A549 (cell line): ENCODE results near the gene F10. TPM values are rescaled to one million over a fixed set of nuclear protein-coding genes. Genes with fewer than 3 reads are reported as not detected.

Experiments used
- ATAC-seq, 2 experiments: fragments of 200-7000 bp in 1 of 2; fragments of >200 bp in 1 of 2; cut with Nextera tagmentation in 1 of 2; cut with Tn5 transposase in 1 of 2; 3 replicates each; pipeline versions ENCODE4 v1.8.0 to v1.9.1; 2018 to 2020; ENCODE audit warnings: mild to moderate bottlenecking in 1 of 2, moderate library complexity in 1 of 2
- CTCF ChIA-PET: fragments of 300-600 bp; sonication (Branson Sonifier 250); formaldehyde crosslinking; extraction: SDS; loops from one replicate; lab custom pipeline; 2021; ENCODE audit warnings: antibody characterized with exemption, inconsistent platforms; lab: Yijun Ruan, JAX
- POLR2A ChIA-PET: fragments of 350-600 bp; formaldehyde crosslinking; extraction: SDS; loops from one replicate; lab custom pipeline; 2021; ENCODE audit warnings: antibody characterized with exemption, inconsistent platforms; lab: Yijun Ruan, JAX
- DNase-seq, 2 experiments: peaks; one replicate each; pipeline versions ENCODE4 v3.0.0 to v3.0.0-alpha.2; 2011 to 2016; ENCODE audit warnings: low read depth in 1 of 2, low spot score in 1 of 2
- FAIRE-seq: peaks from 2 replicates; lab custom pipeline; 2011; peaks lifted over from hg19 to GRCh38; lab: Jason Lieb, UNC
- H3K27ac ChIP-seq, 2 experiments: fragments of >200 bp; sonication (Bioruptor Twin); formaldehyde crosslinking; 3 replicates each; pipeline ENCODE4 v1.5.1; 2016 to 2017
- H3K4me1 ChIP-seq: fragments of >200 bp; sonication (Bioruptor Twin); formaldehyde crosslinking; 3 replicates; pipeline ENCODE4 v1.6.1; 2016
- H3K4me2 ChIP-seq: fragments of >200 bp; sonication (Bioruptor Twin); formaldehyde crosslinking; 3 replicates; pipeline ENCODE4 v1.6.1; 2016
- H3K4me3 ChIP-seq: fragments of >200 bp; sonication (Bioruptor Twin); formaldehyde crosslinking; 3 replicates; pipeline ENCODE4 v1.5.1; 2016
- H3K9me3 ChIP-seq: fragments of >200 bp; sonication (Bioruptor Twin); formaldehyde crosslinking; 3 replicates; pipeline ENCODE4 v1.6.1; 2016
- BHLHE40 ChIP-seq: IDR thresholded peaks from 2 replicates; pipeline ENCODE4 v1.6.1; 2012; ENCODE audit warnings: low read depth, low read length, inconsistent platforms
- CBX8 ChIP-seq: fragments of 200-600 bp; sonication (generic); IDR thresholded peaks from 2 replicates; pipeline ENCODE4 v1.6.1; 2016
- CEBPB ChIP-seq, 2 experiments: fragments of >200 bp in 1 of 2; sonication (Bioruptor Twin) in 1 of 2; formaldehyde crosslinking in 1 of 2; IDR thresholded peaks; 2 replicates each; pipeline ENCODE4 v1.6.1; 2012 to 2016
- CHD4 ChIP-seq: fragments of 200-600 bp; sonication (generic); IDR thresholded peaks from 2 replicates; pipeline ENCODE4 v1.6.1; 2016; ENCODE audit warnings: antibody characterized with exemption, mild to moderate bottlenecking, borderline replicate concordance
- EHF ChIP-seq: fragments of 250-450 bp; sonication (Bioruptor Pico); IDR thresholded peaks from 2 replicates; pipeline ENCODE4 v1.5.0; 2020; ENCODE audit warnings: mild to moderate bottlenecking
- EHMT2 ChIP-seq: fragments of 200-600 bp; sonication (generic); IDR thresholded peaks from 2 replicates; pipeline ENCODE4 v1.6.1; 2016; ENCODE audit warnings: antibody characterized with exemption, low read depth, mild to moderate bottlenecking, moderate library complexity
- EP300 ChIP-seq, 2 experiments: fragments of >200 bp; sonication (Bioruptor Twin); formaldehyde crosslinking; IDR thresholded peaks; 2 replicates in 1 of 2; 3 replicates in 1 of 2; pipeline ENCODE4 v1.6.1; 2016 to 2017
- ESRRA ChIP-seq: fragments of 150-350 bp; IDR thresholded peaks from 2 replicates; pipeline ENCODE4 v1.6.1; 2014; ENCODE audit warnings: mild to moderate bottlenecking, low read length, borderline replicate concordance
- FOSL2 ChIP-seq, 2 experiments: fragments of 450-650 bp in 1 of 2; fragments of >200 bp in 1 of 2; sonication (Bioruptor Twin) in 1 of 2; formaldehyde crosslinking; IDR thresholded peaks; 2 replicates each; pipeline versions ENCODE4 v1.5.0 to v1.6.1; 2016 to 2020; ENCODE audit warnings: mild to moderate bottlenecking in 1 of 2, moderate library complexity in 1 of 2
- FOXS1 ChIP-seq: fragments of 250-450 bp; sonication (Bioruptor Pico); IDR thresholded peaks from 2 replicates; pipeline ENCODE4 v1.5.0; 2020; ENCODE audit warnings: mild to moderate bottlenecking, moderate library complexity
- GATA3 ChIP-seq: IDR thresholded peaks from 2 replicates; pipeline ENCODE4 v1.6.1; 2012; ENCODE audit warnings: borderline replicate concordance
- HDAC2 ChIP-seq: fragments of 200-600 bp; sonication (generic); IDR thresholded peaks from 2 replicates; pipeline ENCODE4 v1.6.1; 2016
- HEYL ChIP-seq: fragments of 250-450 bp; sonication (Bioruptor Pico); IDR thresholded peaks from 2 replicates; pipeline ENCODE4 v1.8.0; 2021; ENCODE audit warnings: mild to moderate bottlenecking, moderate library complexity
- HOXA7 ChIP-seq: fragments of 250-450 bp; sonication (Bioruptor Pico); IDR thresholded peaks from 2 replicates; pipeline ENCODE4 v1.5.0; 2020; ENCODE audit warnings: mild to moderate bottlenecking, moderate library complexity
- HOXB13 ChIP-seq: fragments of 250-450 bp; sonication (Bioruptor Pico); IDR thresholded peaks from 2 replicates; pipeline ENCODE4 v1.5.0; 2020; ENCODE audit warnings: low read depth, mild to moderate bottlenecking, moderate library complexity
- JUN ChIP-seq, 2 experiments: fragments of >200 bp; sonication (Bioruptor Twin); formaldehyde crosslinking; IDR thresholded peaks; 2 replicates in 1 of 2; 3 replicates in 1 of 2; pipeline ENCODE4 v1.6.1; 2016 to 2017
- KDM5A ChIP-seq: fragments of 200-600 bp; sonication (generic); IDR thresholded peaks from 2 replicates; pipeline ENCODE4 v1.6.1; 2016; ENCODE audit warnings: antibody characterized with exemption, mild to moderate bottlenecking
- MAFK ChIP-seq: fragments of 450-650 bp; IDR thresholded peaks from 2 replicates; pipeline ENCODE4 v1.6.1; 2014; ENCODE audit not compliant: partially characterized antibody
- MAZ ChIP-seq: fragments of 150-350 bp; IDR thresholded peaks from 2 replicates; pipeline ENCODE4 v1.6.1; 2014; ENCODE audit warnings: antibody characterized with exemption, low read depth, low read length, borderline replicate concordance
- NPAS2 ChIP-seq: fragments of 250-450 bp; sonication (Bioruptor Pico); IDR thresholded peaks from 2 replicates; pipeline ENCODE4 v1.8.0; 2022; ENCODE audit warnings: mild to moderate bottlenecking, moderate library complexity, borderline replicate concordance
- NR3C1 ChIP-seq: fragments of >200 bp; sonication (Bioruptor Twin); formaldehyde crosslinking; IDR thresholded peaks from 3 replicates; pipeline ENCODE4 v1.6.1; 2017
- PHF8 ChIP-seq: fragments of 200-600 bp; sonication (generic); IDR thresholded peaks from 2 replicates; pipeline ENCODE4 v1.6.1; 2016; ENCODE audit warnings: low read depth, mild to moderate bottlenecking, antibody characterized with exemption, moderate library complexity, borderline replicate concordance
- POLR2A ChIP-seq: IDR thresholded peaks from 2 replicates; pipeline ENCODE4 v1.6.1; 2012; ENCODE audit warnings: mild to moderate bottlenecking, low read length
- POLR2AphosphoS2 ChIP-seq: conservative IDR thresholded peaks from 2 replicates; pipeline ENCODE4 v1.6.1; 2012; ENCODE audit warnings: low read length, improper control_type of control experiment, inconsistent platforms
- RCOR1 ChIP-seq: fragments of 150-350 bp; IDR thresholded peaks from 2 replicates; pipeline ENCODE4 v1.6.1; 2014; ENCODE audit warnings: antibody characterized with exemption, low read length, low read depth
- RNF2 ChIP-seq: fragments of 200-600 bp; sonication (generic); IDR thresholded peaks from 2 replicates; pipeline ENCODE4 v1.6.1; 2016; ENCODE audit warnings: low read depth, mild to moderate bottlenecking, antibody characterized with exemption, moderate library complexity, borderline replicate concordance
- TFCP2L1 ChIP-seq: fragments of 250-450 bp; sonication (Bioruptor Pico); IDR thresholded peaks from 2 replicates; pipeline ENCODE4 v1.5.0; 2021; ENCODE audit warnings: mild to moderate bottlenecking
- ZSCAN20 ChIP-seq: fragments of 250-450 bp; sonication (Bioruptor Pico); IDR thresholded peaks from 2 replicates; pipeline ENCODE4 v1.8.0; 2022; ENCODE audit warnings: mild to moderate bottlenecking, moderate library complexity
- WGBS: methylation state at CpG from one replicate; pipeline ENCODE4 v1.1.6; 2017; ENCODE audit errors: missing lambda C conversion rate; 5-methylcytosine and 5-hydroxymethylcytosine counted together
- polyA plus RNA-seq, 4 experiments: library from polyadenylated mRNA; depleted of rRNA in 3 of 4; stranded (reverse); fragments of >200 nt; fragmentation: RNase III in 1 of 4; extraction: RNeasy Plus Mini Kit Qiagen cat#74134 plus additional on column Dnase treatment in 1 of 4; gene quantifications; 2 replicates in 3 of 4; 3 replicates in 1 of 4; pipeline ENCODE4 v1.2.3, GENCODE V29; 2011 to 2017
- TF ChIP-seq, protein P1 (sequence below): fragments of >200 bp; sonication (Bioruptor Twin); formaldehyde crosslinking; IDR thresholded peaks from 3 replicates; pipeline ENCODE4 v1.5.1; 2016
- TF ChIP-seq, protein P2 (sequence below): fragments of 450-650 bp; IDR thresholded peaks from 2 replicates; pipeline ENCODE4 v1.6.1; 2014; ENCODE audit warnings: antibody characterized with exemption
- TF ChIP-seq, protein P3 (sequence below): fragments of >200 bp; sonication (Bioruptor Twin); formaldehyde crosslinking; IDR thresholded peaks from 2 replicates; pipeline ENCODE4 v1.6.1; 2016

F10 gene
- polyA plus RNA-seq, 2 of the 4 experiments (the other 2 are of a cell fraction): 0.32 TPM; not detected in 1

DNA sequence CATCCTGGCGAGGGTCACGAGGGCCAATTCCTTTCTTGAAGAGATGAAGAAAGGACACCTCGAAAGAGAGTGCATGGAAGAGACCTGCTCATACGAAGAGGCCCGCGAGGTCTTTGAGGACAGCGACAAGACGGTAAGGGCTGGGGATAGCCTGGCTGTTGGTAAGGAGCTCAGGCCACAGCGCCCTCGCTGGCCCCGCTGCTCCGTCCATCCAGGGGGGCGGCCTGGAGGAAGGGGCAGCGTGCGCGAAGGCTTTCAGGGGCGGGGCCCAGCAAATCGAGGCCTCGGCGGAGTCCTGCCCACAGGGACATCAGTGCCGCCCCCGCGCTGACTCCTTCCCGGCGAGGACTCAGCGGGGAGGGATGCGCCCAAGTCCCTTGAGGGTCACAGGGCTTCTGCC, 6.9 kb downstream of the F10 start:
- ATAC-seq (no peak), DNase-seq (no peak), FAIRE-seq (no peak)
- Histone ChIP-seq H3K4me3 (no peak overlapping the region), H3K9me3 (no peaks in the 10 kb centered on the region), H3K4me1 (no peaks in the 10 kb centered on the region), H3K4me2 (no peak overlapping the region), H3K27ac (no peak overlapping the region)
- POLR2A ChIA-PET: no interaction called here
- TF ChIP-seq POLR2A (no peak), NR3C1 (no peak), TFCP2L1 (CRISPR knock-in tag) (no peak), HEYL (CRISPR knock-in tag) (no peak), EHMT2 (no peak)
- 76% methylated on average over 21 of the region's 27 CpGs for WGBS
- CTCF ChIA-PET: no interaction called here

DNA sequence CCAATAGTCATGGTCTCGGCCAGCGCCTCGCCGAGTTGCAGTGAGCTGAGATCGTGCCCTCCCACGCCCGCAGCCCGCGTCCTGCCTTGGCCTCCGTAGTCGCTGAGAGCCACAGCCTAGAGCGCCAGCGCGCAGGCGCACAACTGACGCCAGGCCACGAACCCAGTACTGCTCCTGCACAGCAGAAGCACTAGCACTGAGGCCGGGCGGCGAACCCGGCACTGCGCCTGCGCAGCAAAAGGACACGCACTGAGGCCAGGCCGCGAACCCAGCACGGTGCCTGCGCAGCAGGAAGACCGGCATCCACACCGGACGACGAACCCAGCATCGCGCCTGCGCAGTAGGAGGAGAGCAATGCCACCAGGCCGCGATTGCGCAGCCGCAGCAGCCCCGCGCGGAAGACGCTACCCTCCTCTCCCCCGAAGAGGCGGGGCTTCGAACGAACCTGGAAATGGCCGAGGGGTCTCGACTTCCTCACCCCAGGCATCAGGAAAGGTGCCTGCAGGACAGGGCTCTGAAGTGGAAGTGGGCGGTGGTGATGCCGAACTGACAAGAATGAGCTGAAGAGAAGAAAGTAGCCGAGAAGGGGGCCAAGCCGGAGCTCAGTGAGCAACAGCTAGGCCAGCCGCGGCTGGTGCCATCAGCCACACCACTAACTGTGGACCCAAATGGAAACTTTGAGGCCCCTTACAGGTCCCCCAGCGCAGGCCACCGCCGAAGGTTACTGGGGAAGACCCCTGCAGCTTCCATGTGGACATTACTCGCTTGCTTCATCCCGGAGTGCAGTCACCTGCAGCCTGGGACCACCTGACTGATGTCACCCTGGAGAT, 7.5 kb downstream of the F10 start:
- no peak overlapping the region for H3K4me2 ChIP-seq
- H3K4me1 ChIP-seq: no peaks in the 10 kb centered on the region
- 88% methylated on average over 42 of the region's 60 CpGs for WGBS
- POLR2A ChIA-PET: no interaction called here
- H3K27ac ChIP-seq: no peak overlapping the region
- DNase-seq (no peak), FAIRE-seq (no peak), ATAC-seq (no peak)
- no peaks in the 10 kb centered on the region for H3K9me3 ChIP-seq
- CTCF ChIA-PET: no interaction called here
- no peak overlapping the region for H3K4me3 ChIP-seq
- TF ChIP-seq ZSCAN20 (no peak), POLR2A (no peak), CHD4 (no peak), EHF (CRISPR knock-in tag) (no peak), NR3C1 (no peak), RNF2 (no peak), HEYL (CRISPR knock-in tag) (no peak), CBX8 (no peak), NPAS2 (CRISPR knock-in tag) (no peak), FOXS1 (CRISPR knock-in tag) (no peak), ESRRA (no peak), BHLHE40 (no peak), KDM5A (no peak), MAZ (no peak), HDAC2 (no peak), MAFK (no peak)
- TF ChIP-seq, protein P1, sequence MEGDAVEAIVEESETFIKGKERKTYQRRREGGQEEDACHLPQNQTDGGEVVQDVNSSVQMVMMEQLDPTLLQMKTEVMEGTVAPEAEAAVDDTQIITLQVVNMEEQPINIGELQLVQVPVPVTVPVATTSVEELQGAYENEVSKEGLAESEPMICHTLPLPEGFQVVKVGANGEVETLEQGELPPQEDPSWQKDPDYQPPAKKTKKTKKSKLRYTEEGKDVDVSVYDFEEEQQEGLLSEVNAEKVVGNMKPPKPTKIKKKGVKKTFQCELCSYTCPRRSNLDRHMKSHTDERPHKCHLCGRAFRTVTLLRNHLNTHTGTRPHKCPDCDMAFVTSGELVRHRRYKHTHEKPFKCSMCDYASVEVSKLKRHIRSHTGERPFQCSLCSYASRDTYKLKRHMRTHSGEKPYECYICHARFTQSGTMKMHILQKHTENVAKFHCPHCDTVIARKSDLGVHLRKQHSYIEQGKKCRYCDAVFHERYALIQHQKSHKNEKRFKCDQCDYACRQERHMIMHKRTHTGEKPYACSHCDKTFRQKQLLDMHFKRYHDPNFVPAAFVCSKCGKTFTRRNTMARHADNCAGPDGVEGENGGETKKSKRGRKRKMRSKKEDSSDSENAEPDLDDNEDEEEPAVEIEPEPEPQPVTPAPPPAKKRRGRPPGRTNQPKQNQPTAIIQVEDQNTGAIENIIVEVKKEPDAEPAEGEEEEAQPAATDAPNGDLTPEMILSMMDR: no peak
- TF ChIP-seq, protein P2, sequence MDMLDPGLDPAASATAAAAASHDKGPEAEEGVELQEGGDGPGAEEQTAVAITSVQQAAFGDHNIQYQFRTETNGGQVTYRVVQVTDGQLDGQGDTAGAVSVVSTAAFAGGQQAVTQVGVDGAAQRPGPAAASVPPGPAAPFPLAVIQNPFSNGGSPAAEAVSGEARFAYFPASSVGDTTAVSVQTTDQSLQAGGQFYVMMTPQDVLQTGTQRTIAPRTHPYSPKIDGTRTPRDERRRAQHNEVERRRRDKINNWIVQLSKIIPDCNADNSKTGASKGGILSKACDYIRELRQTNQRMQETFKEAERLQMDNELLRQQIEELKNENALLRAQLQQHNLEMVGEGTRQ: no peak

DNA sequence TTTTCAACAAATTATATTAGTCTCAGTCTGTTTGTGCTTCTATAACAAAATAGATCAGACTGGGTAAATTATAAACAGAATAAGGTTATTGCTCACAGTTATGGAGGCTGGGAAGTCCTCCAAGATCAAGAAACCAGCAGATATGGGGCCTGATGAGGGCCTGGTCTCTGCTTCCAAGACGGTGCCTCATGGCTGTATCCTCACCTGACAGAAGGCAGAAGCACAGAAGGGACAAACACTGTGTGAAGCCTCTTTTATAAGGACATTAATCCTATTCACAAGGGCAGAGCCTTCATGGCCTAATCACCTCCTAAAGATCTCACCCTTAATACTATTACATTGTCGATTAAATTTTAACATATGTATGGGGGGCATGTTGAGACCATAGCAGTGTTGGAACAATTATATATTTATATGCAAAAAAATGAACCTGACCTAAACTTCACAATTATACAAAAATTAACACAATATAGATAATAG, 12.7 kb downstream of the F10 start:
- ATAC-seq: no peak
- no peak for FAIRE-seq
- H3K9me3 ChIP-seq: no peaks in the 10 kb centered on the region
- no peak overlapping the region for H3K4me2 ChIP-seq
- DNase-seq: no peak
- no peak overlapping the region for H3K27ac ChIP-seq
- POLR2A ChIA-PET: no interaction called here
- CTCF ChIA-PET: no interaction called here
- no peaks in the 10 kb centered on the region for H3K4me1 ChIP-seq
- WGBS: 63% methylated on average over 2 of the region's 2 CpGs
- H3K4me3 ChIP-seq: no peak overlapping the region
- TF ChIP-seq RCOR1 (no peak), JUN (IDR thresholded peaks at IDR 0.05) (no peak), ESRRA (no peak), POLR2A (no peak), POLR2AphosphoS2 (no peak), FOXS1 (CRISPR knock-in tag) (no peak), NR3C1 (no peak), CEBPB (IDR thresholded peaks at IDR 0.05) (no peak), TFCP2L1 (CRISPR knock-in tag) (no peak), GATA3 (no peak), EP300 (IDR thresholded peaks at IDR 0.05) (no peak), ZSCAN20 (no peak), PHF8 (no peak), FOSL2 (IDR thresholded peaks at IDR 0.05) (no peak), FOSL2 (CRISPR knock-in tag; IDR thresholded peaks at IDR 0.05) (no peak), HOXB13 (CRISPR knock-in tag) (no peak), HOXA7 (CRISPR knock-in tag) (no peak)
- TF ChIP-seq, protein P3, sequence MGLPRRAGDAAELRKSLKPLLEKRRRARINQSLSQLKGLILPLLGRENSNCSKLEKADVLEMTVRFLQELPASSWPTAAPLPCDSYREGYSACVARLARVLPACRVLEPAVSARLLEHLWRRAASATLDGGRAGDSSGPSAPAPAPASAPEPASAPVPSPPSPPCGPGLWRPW: no peak
- TF ChIP-seq, protein P1: no peak
